Stimulated activated naive B cell treated with anti-CD40 and anti-IgM and Interleukin-4, amounts not matched to agents 10 μg/mL and 1 μg/mL and 100 μg/mL, for 72 hours (primary cell): ENCODE data around the gene GTPBP6.
A peak's percentile ranks its signal among the peaks of the same experiment; 100 is the strongest.
"Not testable (repeated sequence)": the region's sequence is repeated elsewhere in the genome, so short reads cannot be mapped to it uniquely, and the experiment has no call there.

Experiments used
- ATAC-seq, 2 donors: fragments of 150-1000 bp; cut with Tn5 transposase; replicated peaks; 2 replicates each; pipeline ENCODE4 v1.10.0; 2021; ENCODE audit warnings: moderate library complexity in 1 of 2
- DNase-seq: peaks from one replicate; pipeline ENCODE4 v3.0.0; 2021
- H3K27ac Mint-ChIP-seq: one replicate; pipeline ENCODE4 v1.8.0; 2022; ENCODE audit warnings: mild to moderate bottlenecking, mixed read lengths
- H3K27me3 Mint-ChIP-seq, 2 donors: one replicate each; pipeline ENCODE4 v1.8.0; 2022; ENCODE audit warnings: mixed read lengths in 2 of 2
- H3K36me3 Mint-ChIP-seq, 2 donors: one replicate each; pipeline ENCODE4 v1.8.0; 2022; ENCODE audit warnings: mixed read lengths in 2 of 2, mild to moderate bottlenecking in 1 of 2
- H3K4me1 Mint-ChIP-seq, 2 donors: one replicate each; pipeline ENCODE4 v1.8.0; 2022; ENCODE audit warnings: mixed read lengths in 2 of 2, mild to moderate bottlenecking in 1 of 2
- H3K4me3 Mint-ChIP-seq, 2 donors: one replicate each; pipeline ENCODE4 v1.8.0; 2022; ENCODE audit warnings: mild to moderate bottlenecking in 2 of 2, mixed read lengths in 2 of 2, moderate library complexity in 1 of 2
- H3K9me3 Mint-ChIP-seq, 2 donors: one replicate each; pipeline ENCODE4 v1.8.0; 2022; ENCODE audit warnings: mixed read lengths in 2 of 2, mild to moderate bottlenecking in 1 of 2

GTPBP6 gene

GRCh38 chrX:356385-357034, 37.9 kb upstream of the GTPBP6 start:
- Mint-ChIP-seq H3K4me1 (peaks cover 7 to 16% of the 10 kb centered on the region in 2 donors), H3K36me3 (peaks cover 43 to 66% of the 10 kb centered on the region in 2 donors), H3K9me3 (peaks cover 3 to 13% of the 10 kb centered on the region in 2 donors), H3K27ac (no peak overlapping the region), H3K27me3 (no peaks in the 10 kb centered on the region), H3K4me3 (no peak overlapping the region)
- DNase-seq (no peak), ATAC-seq (no peak)

GRCh38 chrX:355329-356050, 36.9 kb upstream of the GTPBP6 start:
- ATAC-seq (no peak), DNase-seq (no peak)
- Mint-ChIP-seq H3K4me3 (no peak overlapping the region), H3K4me1 (peaks cover 7 to 16% of the 10 kb centered on the region in 2 donors), H3K27me3 (no peaks in the 10 kb centered on the region), H3K9me3 (peaks cover 3 to 7% of the 10 kb centered on the region in 2 donors), H3K27ac (no peak overlapping the region), H3K36me3 (peaks cover 36 to 64% of the 10 kb centered on the region in 2 donors)

- Mint-ChIP-seq H3K9me3 (peaks cover 3 to 4% of the 10 kb centered on the region in 2 donors), H3K27me3 (no peaks in the 10 kb centered on the region), H3K36me3 (peaks cover 30 to 62% of the 10 kb centered on the region in 2 donors), H3K4me1 (peaks cover 7 to 16% of the 10 kb centered on the region in 2 donors), H3K27ac (peak overlapping the region; percentile 42), H3K4me3 (no peak overlapping the region)
- no peak for DNase-seq
- ATAC-seq: no peak
Observed at GRCh38 chrX:353566-354535, 35.3 kb upstream of the GTPBP6 start.

- Mint-ChIP-seq H3K27me3 (no peaks in the 10 kb centered on the region), H3K4me3 (no peak overlapping the region), H3K27ac (no peak overlapping the region), H3K4me1 (peaks cover 7 to 16% of the 10 kb centered on the region in 2 donors), H3K9me3 (peaks cover 0 to 2% of the 10 kb centered on the region in 2 donors), H3K36me3 (peaks cover 27 to 60% of the 10 kb centered on the region in 2 donors)
- DNase-seq: no peak
- no peak for ATAC-seq
Observed at GRCh38 chrX:352582-353314, 34.2 kb upstream of the GTPBP6 start.

GRCh38 chrX:352181-352580, 33.6 kb upstream of the GTPBP6 start:
- H3K36me3 Mint-ChIP-seq: peaks cover 22 to 54% of the 10 kb centered on the region in 2 donors
- peaks cover 7 to 13% of the 10 kb centered on the region in 2 donors for H3K4me1 Mint-ChIP-seq
- no peak overlapping the region for H3K27ac Mint-ChIP-seq
- H3K27me3 Mint-ChIP-seq: no peaks in the 10 kb centered on the region
- H3K4me3 Mint-ChIP-seq: no peak overlapping the region
- DNase-seq (no peak), ATAC-seq (no peak)
- no peaks in the 10 kb centered on the region for H3K9me3 Mint-ChIP-seq

- Mint-ChIP-seq H3K27me3 (no peaks in the 10 kb centered on the region), H3K27ac (no peak overlapping the region)
Observed at GRCh38 chrX:351736-352135, 33.1 kb upstream of the GTPBP6 start.

GRCh38 chrX:351324-351641, 32.7 kb upstream of the GTPBP6 start:
- H3K36me3 Mint-ChIP-seq: peaks cover 21 to 51% of the 10 kb centered on the region in 2 donors
- not testable (repeated sequence) for H3K27ac Mint-ChIP-seq, H3K27me3 Mint-ChIP-seq, H3K9me3 Mint-ChIP-seq, H3K4me3 Mint-ChIP-seq, DNase-seq, ATAC-seq, H3K4me1 Mint-ChIP-seq

More at GRCh38 chrX:351736-352135, 33.1 kb upstream of the GTPBP6 start:
- no peak overlapping the region for H3K4me3 Mint-ChIP-seq
- H3K36me3 Mint-ChIP-seq: peaks cover 19 to 54% of the 10 kb centered on the region in 2 donors
- DNase-seq: no peak
- no peak for ATAC-seq
- H3K9me3 Mint-ChIP-seq: no peaks in the 10 kb centered on the region
- H3K4me1 Mint-ChIP-seq: peaks cover 7 to 8% of the 10 kb centered on the region in 2 donors

GRCh38 chrX:350534-351323, 32.1 kb upstream of the GTPBP6 start:
- Mint-ChIP-seq H3K4me3 (no peak overlapping the region), H3K4me1 (peaks cover 7% of the 10 kb centered on the region in 2 donors), H3K27ac (no peak overlapping the region), H3K9me3 (no peaks in the 10 kb centered on the region), H3K27me3 (no peaks in the 10 kb centered on the region), H3K36me3 (peaks cover 21 to 48% of the 10 kb centered on the region in 2 donors)
- DNase-seq (no peak), ATAC-seq (no peak)

GRCh38 chrX:350148-350533, 31.5 kb upstream of the GTPBP6 start:
- Mint-ChIP-seq H3K9me3 (no peaks in the 10 kb centered on the region), H3K36me3 (peaks cover 19 to 46% of the 10 kb centered on the region in 2 donors), H3K27ac (no peak overlapping the region), H3K27me3 (no peaks in the 10 kb centered on the region), H3K4me3 (no peak overlapping the region), H3K4me1 (peaks cover 5 to 7% of the 10 kb centered on the region in 2 donors)
- DNase-seq (no peak), ATAC-seq (no peak)

- Mint-ChIP-seq H3K36me3 (peaks cover 23 to 47% of the 10 kb centered on the region in 2 donors), H3K4me3 (no peak overlapping the region), H3K27ac (no peak overlapping the region), H3K4me1 (peaks cover 3% of the 10 kb centered on the region in 2 donors), H3K27me3 (no peaks in the 10 kb centered on the region), H3K9me3 (no peaks in the 10 kb centered on the region)
- DNase-seq (no peak), ATAC-seq (no peak)
Observed at GRCh38 chrX:349702-350101, 31.1 kb upstream of the GTPBP6 start.

GRCh38 chrX:349196-349595, 30.6 kb upstream of the GTPBP6 start:
- no peak for ATAC-seq
- no peak overlapping the region for H3K27ac Mint-ChIP-seq
- H3K4me3 Mint-ChIP-seq: no peak overlapping the region
- H3K9me3 Mint-ChIP-seq: no peaks in the 10 kb centered on the region
- DNase-seq: no peak
- no peaks in the 10 kb centered on the region for H3K27me3 Mint-ChIP-seq
- peaks cover 28 to 48% of the 10 kb centered on the region in 2 donors for H3K36me3 Mint-ChIP-seq
- peaks cover 0 to 2% of the 10 kb centered on the region in 2 donors for H3K4me1 Mint-ChIP-seq

GRCh38 chrX:348461-349117, 30.0 kb upstream of the GTPBP6 start:
- no peaks in the 10 kb centered on the region for H3K27me3 Mint-ChIP-seq
- no peak for DNase-seq
- H3K27ac Mint-ChIP-seq: no peak overlapping the region
- peaks cover 0 to 2% of the 10 kb centered on the region in 2 donors for H3K4me1 Mint-ChIP-seq
- H3K36me3 Mint-ChIP-seq: peaks cover 28 to 48% of the 10 kb centered on the region in 2 donors
- H3K9me3 Mint-ChIP-seq: no peaks in the 10 kb centered on the region
- no peak overlapping the region for H3K4me3 Mint-ChIP-seq
- no peak for ATAC-seq
